ENCODE results near the gene GLRA1. TPM values are rescaled to one million over a fixed set of nuclear protein-coding genes. Genes with fewer than 3 reads are reported as not detected.

Gene GLRA1
- total RNA-seq, 4 donors from 2014 or later, result not detected

- Histone ChIP-seq H3K27me3 (no peaks in the 10 kb centered on the region), H3K27ac (replicated peaks in 1 of 4) (no peak overlapping the region), H3K9me3 (no peaks in the 10 kb centered on the region), H3K36me3 (no peaks in the 10 kb centered on the region), H3K4me1 (no peaks in the 10 kb centered on the region), H3K4me3 (no peak overlapping the region)
- TF ChIP-seq POLR2A (IDR thresholded peaks at IDR 0.05; ENCODE audit: low read depth), result no peak
- TF ChIP-seq POLR2AphosphoS5 (IDR thresholded peaks at IDR 0.05), result no peak
- TF ChIP-seq CTCF (IDR thresholded peaks at IDR 0.05), result no peak
- no peak for TF ChIP-seq EP300 (IDR thresholded peaks at IDR 0.05)
- intact Hi-C loops (cut with DNase I), result no loop called here
- 61% methylated on average over 5 of the region's 6 CpGs for WGBS
- no peak for DNase-seq (ENCODE audit: extremely low spot score)
These were observed 35.0 kb downstream of the GLRA1 start for GRCh38 chr5:151889614-151890013.

- H3K4me1 ChIP-seq, result peaks cover 0 to 5% (median under 1%) of the 10 kb centered on the region in 4 donors
- no peak for TF ChIP-seq POLR2AphosphoS5 (IDR thresholded peaks at IDR 0.05)
- intact Hi-C loops (cut with DNase I), result no loop called here
- H3K27me3 ChIP-seq, result no peaks in the 10 kb centered on the region
- H3K36me3 ChIP-seq, result no peaks in the 10 kb centered on the region
- DNase-seq (ENCODE audit: extremely low spot score), result no peak
- H3K27ac ChIP-seq (replicated peaks in 1 of 4), result no peak overlapping the region
- no peak overlapping the region for H3K4me3 ChIP-seq
- WGBS, result 87% methylated on average over 4 of the region's 4 CpGs
- no peaks in the 10 kb centered on the region for H3K9me3 ChIP-seq
These were observed 37.9 kb downstream of the GLRA1 start for GRCh38 chr5:151886546-151887275.

DNA sequence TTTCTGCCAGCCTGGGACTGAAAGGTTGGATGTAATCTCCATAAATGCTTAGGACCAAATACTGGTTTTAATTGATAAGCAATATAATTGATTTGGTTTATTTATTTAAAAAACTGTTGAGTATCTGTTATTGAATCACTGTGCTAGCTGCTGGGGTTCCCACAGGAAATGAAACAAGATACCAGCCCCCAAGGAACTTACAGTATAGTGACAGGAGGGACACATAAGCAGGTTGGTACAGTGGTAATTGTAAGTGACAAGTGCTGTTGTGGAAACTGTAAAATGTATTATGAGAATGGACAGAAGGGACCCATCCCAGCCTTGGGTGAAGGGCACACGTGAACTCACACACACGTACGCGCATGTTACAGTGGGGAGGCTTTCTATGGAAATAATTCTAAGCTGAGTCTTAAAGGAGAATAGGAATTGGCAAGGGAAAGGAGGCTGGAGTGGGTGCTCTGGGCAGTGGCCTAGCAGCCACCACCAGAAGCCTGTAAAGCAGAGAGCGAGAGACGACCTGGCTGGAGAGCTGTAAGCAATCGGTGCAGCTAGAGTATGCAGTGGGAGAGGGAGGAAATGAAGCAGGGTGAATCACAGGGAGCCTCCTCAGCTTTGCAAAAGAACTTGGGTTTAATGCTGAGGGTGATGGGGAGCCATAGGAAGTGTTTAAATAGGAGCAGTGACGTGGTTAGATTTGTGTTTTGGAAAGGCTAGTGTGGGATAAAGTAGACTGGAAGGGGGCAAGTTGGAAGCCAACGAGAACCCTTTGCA, 39.3 kb downstream of the GLRA1 start:
- intact Hi-C loops (cut with DNase I), result no loop called here
- WGBS, result 80% methylated on average over 9 of the region's 9 CpGs
- Histone ChIP-seq H3K36me3 (no peaks in the 10 kb centered on the region), H3K4me1 (peaks cover 7 to 18% (median 12%) of the 10 kb centered on the region in 4 donors), H3K9me3 (no peaks in the 10 kb centered on the region), H3K27me3 (no peaks in the 10 kb centered on the region), H3K27ac (replicated peaks in 1 of 4) (no peak overlapping the region), H3K4me3 (no peak overlapping the region)
- TF ChIP-seq CTCF (IDR thresholded peaks at IDR 0.05) (no peak), POLR2A (IDR thresholded peaks at IDR 0.05; ENCODE audit: low read depth) (no peak), POLR2AphosphoS5 (IDR thresholded peaks at IDR 0.05) (no peak), EP300 (IDR thresholded peaks at IDR 0.05) (no peak)
- no peak for DNase-seq (ENCODE audit: extremely low spot score)

DNA sequence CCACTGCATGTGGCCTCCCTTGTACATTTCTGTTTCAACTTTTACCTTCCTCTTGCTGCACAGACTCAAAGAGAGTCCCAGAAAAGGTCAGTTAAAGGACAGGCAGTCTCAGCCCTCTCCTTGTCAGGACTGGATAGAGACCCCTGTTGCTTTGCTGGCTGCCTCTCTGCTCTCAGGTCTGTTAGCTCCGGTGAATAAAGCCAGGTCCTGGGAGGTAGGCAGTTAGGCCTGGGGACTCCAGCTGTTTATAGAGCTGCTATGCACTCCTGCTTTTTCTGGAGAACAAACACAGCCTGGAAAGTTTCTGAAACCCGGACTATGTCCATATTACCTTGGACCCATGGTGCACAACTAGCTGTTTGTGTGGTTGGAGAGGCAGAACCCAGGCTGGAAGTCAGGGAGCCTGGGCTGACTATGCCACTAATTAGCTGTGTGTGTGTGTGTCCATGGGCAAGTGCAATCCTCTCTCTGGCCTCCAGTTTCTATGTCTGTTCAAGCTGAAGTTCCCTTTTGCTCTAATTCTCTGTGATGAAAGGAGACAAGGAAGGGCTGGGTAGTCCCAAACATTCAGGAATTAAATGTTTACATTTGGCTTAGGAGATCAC, 42.9 kb downstream of the GLRA1 start:
- 39% methylated on average over 2 of the region's 2 CpGs for WGBS
- TF ChIP-seq EP300 (IDR thresholded peaks at IDR 0.05), result no peak
- no peak for TF ChIP-seq POLR2A (IDR thresholded peaks at IDR 0.05; ENCODE audit: low read depth)
- TF ChIP-seq CTCF (IDR thresholded peaks at IDR 0.05), result no peak
- no peak for TF ChIP-seq POLR2AphosphoS5 (IDR thresholded peaks at IDR 0.05)
- DNase-seq (ENCODE audit: extremely low spot score), result no peak
- Histone ChIP-seq H3K4me1 (peaks cover 11 to 23% (median 19%) of the 10 kb centered on the region in 4 donors), H3K27me3 (no peaks in the 10 kb centered on the region), H3K36me3 (no peaks in the 10 kb centered on the region), H3K27ac (replicated peaks in 1 of 4) (no peak overlapping the region), H3K4me3 (no peak overlapping the region), H3K9me3 (no peaks in the 10 kb centered on the region)
- intact Hi-C loops (cut with DNase I), result no loop called here

GRCh38 chr5:151880324-151880723, 44.3 kb downstream of the GLRA1 start:
- DNase-seq (ENCODE audit: extremely low spot score), result no peak
- Histone ChIP-seq H3K4me3 (no peak overlapping the region), H3K4me1 (peaks cover 11 to 23% (median 19%) of the 10 kb centered on the region in 4 donors), H3K36me3 (no peaks in the 10 kb centered on the region), H3K27ac (replicated peaks in 1 of 4) (no peak overlapping the region), H3K27me3 (no peaks in the 10 kb centered on the region), H3K9me3 (no peaks in the 10 kb centered on the region)
- intact Hi-C loops (cut with DNase I), result no loop called here
- no peak for TF ChIP-seq EP300 (IDR thresholded peaks at IDR 0.05)
- TF ChIP-seq POLR2A (IDR thresholded peaks at IDR 0.05; ENCODE audit: low read depth), result no peak
- no peak for TF ChIP-seq CTCF (IDR thresholded peaks at IDR 0.05)
- no peak for TF ChIP-seq POLR2AphosphoS5 (IDR thresholded peaks at IDR 0.05)

Measured in esophagus muscularis mucosa (tissue), 4 donors.